HepG2 (cell line): ENCODE results near the gene REPIN1. TPM values are rescaled to one million over a fixed set of nuclear protein-coding genes. Genes with fewer than 3 reads are reported as not detected.

Source experiments
- BCL6 ChIP-seq: IDR thresholded peaks from 2 replicates; pipeline ENCODE4 v1.6.1; 2016; ENCODE audit warnings: missing genetic modification reagents, missing compliant biosample characterization
- FOXJ3 ChIP-seq: sonication (generic); formaldehyde crosslinking; IDR thresholded peaks from 2 replicates; pipeline ENCODE4 v1.4.0; 2020; ENCODE audit warnings: missing genetic modification reagents, mild to moderate bottlenecking, borderline replicate concordance
- GRHL1 ChIP-seq: sonication (generic); formaldehyde crosslinking; conservative IDR thresholded peaks from 2 replicates; pipeline ENCODE4 v1.8.0; 2022; ENCODE audit warnings: missing genetic modification reagents
- HMG20B ChIP-seq: conservative IDR thresholded peaks from 2 replicates; pipeline ENCODE4 v1.6.1; 2016; ENCODE audit warnings: missing genetic modification reagents, missing compliant biosample characterization
- LBX2 ChIP-seq: sonication (generic); formaldehyde crosslinking; IDR thresholded peaks from 2 replicates; pipeline ENCODE4 v1.5.0; 2020; ENCODE audit warnings: missing genetic modification reagents, mild to moderate bottlenecking, borderline replicate concordance
- MEF2D ChIP-seq: sonication (generic); formaldehyde crosslinking; IDR thresholded peaks from 2 replicates; pipeline ENCODE4 v1.5.1; 2020; ENCODE audit warnings: mild to moderate bottlenecking, missing genetic modification reagents
- MYPOP ChIP-seq: sonication (generic); formaldehyde crosslinking; IDR thresholded peaks from 2 replicates; pipeline ENCODE4 v1.8.1; 2023; ENCODE audit warnings: mild to moderate bottlenecking, moderate library complexity, missing genetic modification reagents
- NFIC ChIP-seq: IDR thresholded peaks from 2 replicates; pipeline ENCODE4 v1.6.1; 2012; ENCODE audit warnings: mild to moderate bottlenecking, low read length, inconsistent platforms
- PBX2 ChIP-seq: IDR thresholded peaks from 2 replicates; pipeline ENCODE4 v1.6.1; 2016; ENCODE audit warnings: control low read depth
- SAP130 ChIP-seq: IDR thresholded peaks from 2 replicates; pipeline ENCODE4 v1.6.1; 2016; ENCODE audit warnings: low read depth
- SRSF9 ChIP-seq: fragments of 200-400 bp; formaldehyde crosslinking; IDR thresholded peaks from 2 replicates; pipeline ENCODE4 v1.6.1; 2018; ENCODE audit warnings: borderline replicate concordance, mild to moderate bottlenecking, low read depth, low read length; ENCODE audit not compliant: insufficient read depth, poor library complexity, severe bottlenecking
- SUZ12 ChIP-seq: fragments of 150-350 bp; IDR thresholded peaks from 2 replicates; pipeline ENCODE4 v1.6.1; 2014; ENCODE audit warnings: low read depth, low read length
- ZNF121 ChIP-seq: sonication (generic); formaldehyde crosslinking; IDR thresholded peaks from 2 replicates; pipeline ENCODE4 v1.5.0; 2020; ENCODE audit warnings: mild to moderate bottlenecking, missing genetic modification reagents
- ZNF326 ChIP-seq: sonication (generic); formaldehyde crosslinking; IDR thresholded peaks from 2 replicates; pipeline ENCODE4 v1.4.0; 2020; ENCODE audit warnings: missing genetic modification reagents, borderline replicate concordance
- ZNF33A ChIP-seq: sonication (generic); formaldehyde crosslinking; IDR thresholded peaks from 2 replicates; pipeline ENCODE4 v1.5.1; 2020; ENCODE audit warnings: missing genetic modification reagents, mild to moderate bottlenecking, moderate library complexity, borderline replicate concordance
- ZNF430 ChIP-seq: sonication (generic); formaldehyde crosslinking; IDR thresholded peaks from 2 replicates; pipeline ENCODE4 v1.9.0; 2021; ENCODE audit warnings: mild to moderate bottlenecking, missing genetic modification reagents
- ZNF460 ChIP-seq: sonication (generic); formaldehyde crosslinking; IDR thresholded peaks from 2 replicates; pipeline ENCODE4 v1.5.1; 2020; ENCODE audit warnings: missing genetic modification reagents, mild to moderate bottlenecking, borderline replicate concordance
- ZNF563 ChIP-seq: sonication (generic); formaldehyde crosslinking; IDR thresholded peaks from 2 replicates; pipeline ENCODE4 v1.8.0; 2022; ENCODE audit warnings: mild to moderate bottlenecking, moderate library complexity, missing genetic modification reagents
- ZNF577 ChIP-seq: sonication (generic); formaldehyde crosslinking; IDR thresholded peaks from 2 replicates; pipeline ENCODE4 v1.4.0; 2020; ENCODE audit warnings: mild to moderate bottlenecking, low read depth, missing genetic modification reagents, borderline replicate concordance
- ZNF589 ChIP-seq: sonication (generic); formaldehyde crosslinking; conservative IDR thresholded peaks from 2 replicates; pipeline ENCODE4 v1.8.0; 2022; ENCODE audit warnings: mild to moderate bottlenecking, moderate library complexity, missing genetic modification reagents
- ZNF749 ChIP-seq: sonication (generic); formaldehyde crosslinking; IDR thresholded peaks from 2 replicates; pipeline ENCODE4 v1.8.0; 2022; ENCODE audit warnings: mild to moderate bottlenecking, missing genetic modification reagents, moderate library complexity, borderline replicate concordance
- ZNF800 ChIP-seq: sonication (generic); formaldehyde crosslinking; IDR thresholded peaks from 2 replicates; pipeline ENCODE4 v1.4.0; 2020; ENCODE audit warnings: missing genetic modification reagents
- ZSCAN12 ChIP-seq: sonication (generic); formaldehyde crosslinking; IDR thresholded peaks from 2 replicates; pipeline ENCODE4 v1.9.0; 2021; ENCODE audit warnings: mild to moderate bottlenecking, missing genetic modification reagents
- polyA plus RNA-seq, 8 experiments: library from polyadenylated mRNA; depleted of rRNA in 3 of 8; stranded (reverse) in 7 of 8; unstranded in 1 of 8; fragments of >200 nt; fragmentation: Illumina TruSeq in 4 of 8; extraction: Trizol in 4 of 8; gene quantifications; 2 replicates each; pipeline versions ENCODE4 v1.2.1 to v1.2.3, GENCODE V29; 2011 to 2016; ENCODE audit warnings: low read depth in 4 of 8, missing spikeins in 1 of 8, mixed read lengths in 1 of 8; ENCODE audit not compliant: insufficient read depth in 1 of 8
- total RNA-seq, 5 experiments: library from RNA; depleted of rRNA; stranded (reverse); fragments of >200 nt; fragmentation: Illumina TruSeq; extraction: Trizol; gene quantifications; 2 replicates each; pipeline ENCODE4 v1.2.3, GENCODE V29; 2016; ENCODE audit warnings: low read depth in 1 of 5

Gene REPIN1
- total and polyA plus RNA-seq, 2 of the 13 experiments (the other 11 are each of a cell fraction or from before 2014, with no cell fraction given), result 69.9 to 108 TPM

- no peak for TF ChIP-seq ZNF577
- TF ChIP-seq BCL6 (CRISPR knock-in tag), result no peak
- no peak for TF ChIP-seq SUZ12
- TF ChIP-seq FOXJ3 (CRISPR knock-in tag), result peak; percentile 20; the same call in 1 of the 2 replicates
- TF ChIP-seq ZNF460 (CRISPR knock-in tag), result no peak
- no peak for TF ChIP-seq HMG20B (CRISPR knock-in tag)
- TF ChIP-seq ZNF800 (CRISPR knock-in tag), result no peak
- 0 out of 2 replicates have a peak, but pooled peaks have one; percentile 16 for TF ChIP-seq ZNF121 (CRISPR knock-in tag)
- no peak; the same call in 1 of the 2 replicates for TF ChIP-seq ZNF563 (CRISPR knock-in tag)
- TF ChIP-seq ZSCAN12 (CRISPR knock-in tag), result no peak
- TF ChIP-seq ZNF749 (CRISPR knock-in tag), result no peak; the same call in 1 of the 2 replicates
- no peak for TF ChIP-seq GRHL1 (CRISPR knock-in tag)
- TF ChIP-seq ZNF430 (CRISPR knock-in tag), result peak; percentile 35; the same call in 1 of the 2 replicates
- no peak for TF ChIP-seq ZNF589 (CRISPR knock-in tag)
- 0 out of 2 replicates have a peak, but pooled peaks have one; percentile 50 for TF ChIP-seq ZNF33A (CRISPR knock-in tag)
- TF ChIP-seq SAP130 (CRISPR knock-in tag), result peak; percentile 59
- no peak for TF ChIP-seq MEF2D (CRISPR knock-in tag)
- no peak for TF ChIP-seq SRSF9
- TF ChIP-seq LBX2 (CRISPR knock-in tag), result no peak
- TF ChIP-seq PBX2, result no peak
- TF ChIP-seq NFIC, result no peak
- no peak for TF ChIP-seq ZNF326 (CRISPR knock-in tag)
- TF ChIP-seq MYPOP (CRISPR knock-in tag), result peak; percentile 70; the same call in 1 of the 2 replicates
These were observed 9.7 kb downstream of the REPIN1 start (continued) for GRCh38 chr7:150378115-150378852.
